ENCODE results near the gene NAV3. TPM values are rescaled to one million over a fixed set of nuclear protein-coding genes. Genes with fewer than 3 reads are reported as not detected.

Gene NAV3
- total RNA-seq, 1 experiment from 2014 or later, result not detected

- in situ Hi-C loops (cut with HindIII; ENCODE audit: low sequenced_read_pairs), result no loop called here
- no peak for DNase-seq (ENCODE audit: low spot score)
Measured at GRCh38 chr12:77968021-77968420, 137.3 kb downstream of the NAV3 start.

GRCh38 chr12:77968571-77968970 lies 137.9 kb downstream of the NAV3 start:
- no peak for DNase-seq (ENCODE audit: low spot score)

GRCh38 chr12:77973579-77973978 lies 142.9 kb downstream of the NAV3 start:
- in situ Hi-C loops (cut with HindIII; ENCODE audit: low sequenced_read_pairs), result no loop called here

More at GRCh38 chr12:77968571-77968970, 137.9 kb downstream of the NAV3 start:
- in situ Hi-C loops (cut with HindIII; ENCODE audit: low sequenced_read_pairs), result no loop called here

GRCh38 chr12:77974645-77975044 lies 144.0 kb downstream of the NAV3 start:
- in situ Hi-C loops (cut with HindIII; ENCODE audit: low sequenced_read_pairs), result no loop called here
- no peak for DNase-seq (ENCODE audit: low spot score)

More at GRCh38 chr12:77973579-77973978, 142.9 kb downstream of the NAV3 start:
- no peak for DNase-seq (ENCODE audit: low spot score)

DNA sequence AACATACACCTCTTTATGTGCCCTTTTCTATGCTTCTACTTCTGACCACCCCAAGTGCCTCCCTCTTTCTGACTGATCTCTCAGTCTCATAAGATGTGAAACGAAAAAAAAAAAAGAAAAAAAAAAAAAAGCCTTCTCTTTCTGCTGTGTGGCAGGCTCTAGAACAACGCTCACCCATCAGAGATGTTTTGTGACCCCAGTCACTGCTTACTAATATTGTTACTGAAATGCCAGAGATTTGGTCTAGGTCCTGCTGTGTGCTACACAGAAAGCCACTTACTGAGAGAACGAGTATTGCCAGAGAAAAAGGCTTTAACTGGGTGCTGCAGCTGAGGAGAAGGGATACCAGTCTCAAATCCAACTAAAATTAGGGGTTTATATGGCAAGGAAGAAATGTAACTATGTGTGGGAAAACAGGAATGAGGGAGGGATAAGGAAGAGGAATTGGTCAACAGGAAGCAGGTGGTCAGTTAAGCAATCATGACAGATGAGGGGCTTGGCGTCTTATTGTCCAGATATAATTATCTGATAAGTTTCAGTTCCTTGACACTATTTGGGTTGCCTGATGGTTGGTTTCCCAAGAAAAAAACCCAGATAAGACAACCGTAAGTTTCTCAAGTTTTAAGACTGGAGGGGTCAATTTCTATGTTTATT lies 149.0 kb downstream of the NAV3 start:
- DNase-seq (ENCODE audit: low spot score), result no peak
- in situ Hi-C loops (cut with HindIII; ENCODE audit: low sequenced_read_pairs), result no loop called here

DNA sequence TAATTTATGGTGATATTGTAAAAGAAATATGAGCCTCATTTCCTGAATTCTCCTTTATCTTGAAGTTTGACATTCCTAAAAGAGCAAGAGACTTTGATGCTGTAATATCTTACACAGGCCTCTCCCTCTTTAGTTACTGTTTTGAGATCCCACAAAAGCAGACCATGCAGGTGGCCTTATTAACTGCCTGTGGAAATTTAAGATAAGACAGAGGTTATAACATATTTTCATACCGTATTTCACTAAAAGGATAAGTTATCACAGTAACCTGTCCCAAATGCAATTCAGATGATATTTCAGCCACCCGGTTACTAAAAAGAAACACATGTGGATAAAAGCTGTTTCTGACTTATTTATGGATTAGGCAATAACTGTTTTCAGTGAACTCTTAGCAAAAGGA lies 150.1 kb downstream of the NAV3 start:
- in situ Hi-C loops (cut with HindIII; ENCODE audit: low sequenced_read_pairs), result no loop called here
- no peak for DNase-seq (ENCODE audit: low spot score)

DNA sequence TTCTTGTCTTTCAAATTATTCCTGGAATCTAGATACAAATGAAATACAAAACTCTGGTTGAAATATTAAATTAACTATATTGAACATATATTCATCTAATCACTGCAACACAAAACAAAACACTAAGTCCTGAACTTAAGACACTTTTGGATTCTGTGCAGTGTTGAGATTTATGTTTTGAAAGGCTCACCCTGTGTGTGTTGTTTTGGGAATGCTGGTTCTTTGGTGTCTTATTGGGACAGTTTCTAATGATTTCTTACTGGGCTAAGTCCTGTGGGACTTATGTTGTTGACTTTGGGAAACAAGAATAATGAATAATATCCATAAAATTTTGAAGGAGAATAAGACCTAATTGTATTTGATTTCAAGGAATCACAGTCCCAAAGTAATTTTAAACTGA lies 153.2 kb downstream of the NAV3 start:
- in situ Hi-C loops (cut with HindIII; ENCODE audit: low sequenced_read_pairs), result no loop called here

GRCh38 chr12:77992760-77993159 lies 162.1 kb downstream of the NAV3 start:
- in situ Hi-C loops (cut with HindIII; ENCODE audit: low sequenced_read_pairs), result no loop called here

More for the DNA sequence above, 153.2 kb downstream of the NAV3 start:
- DNase-seq (ENCODE audit: low spot score), result no peak

DNA sequence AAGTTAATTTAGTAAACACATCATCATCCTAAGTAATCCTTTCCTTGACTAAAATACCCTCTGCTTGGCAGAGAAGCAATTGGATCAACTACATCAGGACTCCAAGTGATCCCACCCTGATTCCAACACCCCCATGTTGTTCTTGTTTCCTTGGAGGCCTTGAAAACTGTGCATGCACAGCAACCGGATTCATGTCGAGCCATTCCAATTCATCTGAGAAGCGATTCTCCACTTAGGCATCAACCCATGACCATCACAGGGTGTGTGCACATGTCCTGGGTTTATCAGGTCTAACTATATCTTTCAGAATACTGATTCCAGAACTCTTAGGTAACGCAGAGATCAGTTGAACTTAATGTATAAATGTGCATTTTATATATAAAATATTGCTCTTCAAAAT lies 163.0 kb downstream of the NAV3 start:
- in situ Hi-C loops (cut with HindIII; ENCODE audit: low sequenced_read_pairs), result no loop called here
- DNase-seq (ENCODE audit: low spot score), result no peak

More at GRCh38 chr12:77992760-77993159, 162.1 kb downstream of the NAV3 start:
- no peak for DNase-seq (ENCODE audit: low spot score)

DNA sequence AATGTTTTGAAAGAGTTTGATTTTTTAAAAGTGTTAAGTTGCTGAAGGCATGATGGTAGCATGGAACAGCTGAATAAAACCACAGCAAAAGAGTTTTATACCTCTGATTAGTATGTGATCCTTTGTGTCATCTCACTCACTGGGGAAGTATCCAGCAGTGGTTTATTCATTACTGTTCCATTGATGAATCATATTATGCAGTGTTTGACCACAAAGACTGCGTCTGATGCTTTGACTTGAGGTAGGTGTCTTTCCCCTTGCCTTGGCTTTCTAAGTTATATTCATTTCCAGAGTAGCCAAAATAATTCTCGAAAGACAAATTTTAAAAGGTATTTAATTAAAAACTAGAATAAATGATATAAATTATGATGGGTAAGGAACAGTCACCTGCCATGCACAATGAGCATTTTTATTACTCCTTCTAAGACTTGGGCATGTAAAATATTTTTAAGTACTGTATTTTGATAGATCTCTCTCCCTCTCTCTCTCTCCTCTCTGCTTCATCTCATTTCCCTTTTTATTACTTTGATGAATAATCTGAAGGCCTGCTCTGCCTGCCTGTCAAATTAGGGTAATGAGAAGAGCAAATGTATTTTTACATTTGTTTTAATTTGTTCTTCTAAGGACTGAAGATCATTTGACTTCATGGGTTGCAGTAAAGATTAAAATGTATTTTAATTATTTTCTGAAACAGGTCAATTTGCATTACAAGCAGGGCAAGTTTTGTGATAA lies 164.9 kb downstream of the NAV3 start:
- no peak for DNase-seq (ENCODE audit: low spot score)
- in situ Hi-C loops (cut with HindIII; ENCODE audit: low sequenced_read_pairs), result no loop called here

DNA sequence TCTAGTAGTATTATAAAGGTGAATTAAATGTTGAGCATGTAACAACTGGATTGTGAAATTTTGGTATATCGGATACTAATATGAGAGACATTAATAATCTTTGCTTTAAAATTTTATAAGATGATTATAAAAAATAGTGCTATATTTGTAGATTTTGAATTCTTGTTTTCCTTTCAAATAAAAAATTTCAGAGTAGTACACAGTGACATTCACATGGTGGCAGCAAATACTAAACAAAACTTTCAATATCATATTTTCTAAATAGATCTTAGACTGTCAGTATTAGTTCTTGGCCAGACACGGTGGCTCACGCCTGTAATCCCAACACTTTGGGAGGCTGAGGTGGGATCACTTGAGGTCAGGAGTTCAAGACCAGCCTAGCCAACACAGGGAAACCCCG lies 166.0 kb downstream of the NAV3 start:
- in situ Hi-C loops (cut with HindIII; ENCODE audit: low sequenced_read_pairs), result no loop called here

DNA sequence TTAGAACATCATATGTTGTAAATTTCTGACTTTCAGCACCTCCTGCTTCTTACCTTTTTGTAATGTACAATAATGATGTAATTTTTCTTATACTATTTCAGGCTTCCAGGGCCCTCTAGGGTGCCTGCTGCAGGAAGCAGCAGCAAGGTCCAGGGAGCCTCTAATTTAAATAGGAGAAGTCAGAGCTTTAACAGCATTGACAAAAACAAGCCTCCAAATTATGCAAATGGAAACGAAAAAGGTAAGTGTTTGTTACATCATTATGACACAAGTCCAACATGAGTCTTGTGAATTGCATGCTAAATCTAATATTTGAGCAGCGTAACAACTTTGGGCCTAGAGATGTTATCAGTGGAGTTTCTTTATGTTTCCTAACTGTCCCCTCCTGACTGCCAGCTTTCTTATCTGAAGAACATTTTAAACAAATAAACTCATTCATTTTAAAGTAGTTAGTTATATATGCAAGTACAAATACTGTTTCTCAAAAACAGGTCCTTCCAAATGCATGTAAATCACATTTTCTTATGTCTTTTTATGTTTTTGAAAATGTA lies 167.6 kb downstream of the NAV3 start:
- DNase-seq (ENCODE audit: low spot score), result no peak
- in situ Hi-C loops (cut with HindIII; ENCODE audit: low sequenced_read_pairs), result no loop called here

More for the DNA sequence above, 166.0 kb downstream of the NAV3 start:
- DNase-seq (ENCODE audit: low spot score), result no peak

DNA sequence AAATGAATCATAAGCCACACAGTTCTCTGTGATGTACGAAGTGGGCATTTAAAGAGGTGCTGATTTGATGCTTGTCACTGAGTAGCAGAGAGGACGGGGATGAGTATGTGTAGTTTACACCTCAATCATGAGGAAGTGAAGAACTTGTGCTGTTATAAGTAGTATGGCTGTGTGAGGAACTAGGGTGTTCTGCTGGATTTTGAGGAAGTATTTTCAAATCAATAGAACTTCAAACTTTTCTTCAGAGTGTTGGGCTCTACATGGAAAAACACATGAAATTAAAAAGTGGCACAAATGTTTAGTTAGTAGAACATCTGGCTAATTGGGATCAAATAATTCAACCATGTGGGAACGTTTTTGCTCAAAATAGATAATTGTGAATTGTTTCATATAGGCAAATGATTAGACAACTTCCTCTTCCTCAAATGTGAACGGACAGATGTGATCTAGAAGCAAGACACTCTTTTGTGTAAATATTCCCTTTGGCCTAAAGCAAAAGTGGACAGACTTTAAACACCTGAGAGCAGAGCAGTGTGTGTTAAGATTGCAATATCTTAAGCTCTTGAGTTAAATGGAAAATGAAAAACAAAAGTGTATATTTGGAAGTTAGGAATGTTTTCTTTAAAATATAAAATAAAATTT lies 168.5 kb downstream of the NAV3 start:
- in situ Hi-C loops (cut with HindIII; ENCODE audit: low sequenced_read_pairs), result no loop called here

GRCh38 chr12:78002878-78003277 lies 172.2 kb downstream of the NAV3 start:
- DNase-seq (ENCODE audit: low spot score), result peak; percentile 75
- in situ Hi-C loops (cut with HindIII; ENCODE audit: low sequenced_read_pairs), result no loop called here

More for the DNA sequence above, 168.5 kb downstream of the NAV3 start:
- DNase-seq (ENCODE audit: low spot score), result no peak

DNA sequence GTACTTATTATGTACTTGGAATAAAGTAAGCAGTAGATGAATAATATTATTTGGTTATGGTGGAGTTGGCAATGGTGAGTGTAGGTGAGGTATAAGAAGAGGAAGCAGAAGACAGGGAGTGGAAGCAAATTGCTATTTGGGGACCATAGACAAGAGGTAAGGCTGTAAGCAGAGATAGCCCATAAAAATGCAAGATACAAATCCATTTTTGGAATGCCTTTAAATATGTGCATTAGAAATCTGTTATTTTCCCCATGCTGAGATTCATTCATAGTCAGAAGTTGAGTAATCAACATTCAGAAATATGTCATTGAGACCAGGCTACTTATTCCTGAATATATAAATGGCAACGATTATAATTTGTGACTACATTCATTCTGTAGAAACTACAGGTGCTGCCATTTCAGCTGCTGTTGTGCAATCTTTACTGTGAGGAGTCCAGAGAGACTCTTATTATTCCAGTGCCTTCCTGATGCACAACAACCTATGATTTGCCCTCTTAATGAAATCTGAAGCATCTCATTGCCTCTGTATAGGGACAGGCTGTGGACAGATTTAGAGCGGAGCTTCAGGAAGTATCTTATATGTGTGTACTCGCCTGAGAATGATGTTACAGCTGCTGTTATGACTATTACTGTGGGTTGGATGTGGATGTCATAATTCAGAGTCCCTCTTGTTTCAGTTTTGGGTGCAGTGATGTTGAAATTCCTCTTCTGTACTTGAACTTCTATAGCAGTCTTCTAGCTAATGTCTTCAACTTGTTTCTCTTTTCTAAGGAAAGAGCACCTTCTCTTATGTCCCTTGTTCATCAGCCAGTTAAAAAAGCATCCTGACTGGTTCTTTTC lies 173.8 kb downstream of the NAV3 start:
- in situ Hi-C loops (cut with HindIII; ENCODE audit: low sequenced_read_pairs), result no loop called here
- DNase-seq (ENCODE audit: low spot score), result no peak

GRCh38 chr12:78005094-78005492 lies 174.4 kb downstream of the NAV3 start:
- in situ Hi-C loops (cut with HindIII; ENCODE audit: low sequenced_read_pairs), result no loop called here

DNA sequence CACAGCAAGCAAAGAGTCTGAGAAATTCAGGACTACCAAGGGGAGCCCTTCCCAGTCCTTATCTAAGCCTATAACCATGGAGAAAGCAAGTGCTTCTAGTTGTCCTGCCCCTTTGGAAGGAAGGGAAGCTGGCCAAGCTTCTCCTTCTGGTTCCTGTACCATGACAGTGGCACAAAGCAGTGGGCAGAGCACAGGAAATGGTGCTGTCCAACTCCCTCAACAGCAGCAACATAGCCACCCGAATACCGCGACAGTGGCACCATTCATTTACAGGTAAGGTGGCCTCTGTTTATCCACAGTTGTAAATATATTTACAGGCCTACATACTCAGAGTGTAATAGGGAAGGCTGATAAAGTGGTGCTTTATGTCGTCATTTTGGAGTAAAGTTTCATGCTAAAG lies 176.5 kb downstream of the NAV3 start:
- no peak for DNase-seq (ENCODE audit: low spot score)
- in situ Hi-C loops (cut with HindIII; ENCODE audit: low sequenced_read_pairs), result no loop called here

More at GRCh38 chr12:78005094-78005492, 174.4 kb downstream of the NAV3 start:
- DNase-seq (ENCODE audit: low spot score), result no peak

GRCh38 chr12:78009031-78009430 lies 178.3 kb downstream of the NAV3 start:
- in situ Hi-C loops (cut with HindIII; ENCODE audit: low sequenced_read_pairs), result no loop called here

More at GRCh38 chr12:78009031-78009430, 178.3 kb downstream of the NAV3 start:
- DNase-seq (ENCODE audit: low spot score), result no peak

Data from G401 (cell line).